DMS53 treated with DMSO at 0.1 percent for 48 hours (cell line): ENCODE measurements around the gene NUP210L.
"Not testable (repeated sequence)": the region's sequence is repeated elsewhere in the genome, so short reads cannot be mapped to it uniquely, and the experiment has no call there.

Experiments
- DNase-seq: peaks from one replicate; lab custom pipeline; 2025; ENCODE audit not compliant: unreplicated experiment; lab: John Stamatoyannopoulos, UW

NUP210L gene

DNA sequence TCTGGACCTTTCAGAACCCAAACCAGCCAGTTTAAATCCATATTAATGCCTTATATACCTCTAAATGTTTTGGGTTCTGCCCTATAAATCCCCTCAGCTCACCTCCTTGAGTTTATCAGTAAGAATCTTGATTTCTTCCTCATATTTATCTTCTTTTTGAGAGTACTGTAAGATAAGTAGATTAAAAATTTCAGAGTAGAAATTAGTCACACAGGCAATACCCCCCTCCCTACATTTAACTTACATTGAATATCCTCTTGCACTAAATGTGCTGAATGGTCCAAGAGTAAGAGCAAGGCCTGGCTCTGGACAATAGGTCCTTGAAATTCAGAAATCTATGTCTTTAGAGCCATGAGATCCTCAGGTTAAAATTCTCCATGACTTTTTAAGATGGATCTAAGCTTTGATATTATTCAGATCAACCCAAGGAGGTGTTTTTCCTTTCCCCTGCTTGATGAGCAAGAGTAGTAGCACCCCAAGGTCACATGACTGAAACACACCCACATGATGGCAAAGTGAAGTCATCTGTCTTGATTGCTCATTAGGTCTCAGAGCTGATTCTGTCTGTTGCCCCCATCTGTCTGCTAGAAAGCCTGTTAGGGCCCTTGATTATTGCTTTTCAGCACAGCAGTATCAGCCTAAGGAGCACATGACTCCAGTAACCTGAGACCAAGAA lies 15.8 kb upstream of the NUP210L start:
- DNase-seq: no peak

DNA sequence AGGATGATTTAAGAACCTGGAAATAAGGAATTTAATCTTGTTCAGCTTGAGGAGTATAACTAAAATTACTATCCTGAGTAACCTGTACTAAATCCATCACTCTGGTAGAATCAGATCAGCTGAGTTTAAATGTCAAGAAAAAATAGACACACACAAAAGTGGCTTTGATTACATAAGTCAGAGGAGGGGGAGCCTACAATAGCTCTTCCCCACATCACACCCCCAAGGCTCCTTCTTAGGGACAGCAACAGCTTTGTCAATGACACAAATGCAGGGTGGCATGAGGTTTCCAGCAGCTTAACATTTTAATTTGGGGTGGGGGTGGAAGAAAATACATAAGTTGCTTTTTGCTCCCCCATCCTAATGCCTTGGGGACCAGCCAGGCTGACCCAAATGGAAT lies 12.6 kb upstream of the NUP210L start:
- no peak for DNase-seq

- DNase-seq: no peak
These were observed 11.3 kb upstream of the NUP210L start for GRCh38 chr1:154166207-154166606.

- no peak for DNase-seq
These were observed 4.7 kb upstream of the NUP210L start for GRCh38 chr1:154159554-154159953.

- no peak for DNase-seq
These were observed 3.6 kb upstream of the NUP210L start for GRCh38 chr1:154158307-154159125.

DNA sequence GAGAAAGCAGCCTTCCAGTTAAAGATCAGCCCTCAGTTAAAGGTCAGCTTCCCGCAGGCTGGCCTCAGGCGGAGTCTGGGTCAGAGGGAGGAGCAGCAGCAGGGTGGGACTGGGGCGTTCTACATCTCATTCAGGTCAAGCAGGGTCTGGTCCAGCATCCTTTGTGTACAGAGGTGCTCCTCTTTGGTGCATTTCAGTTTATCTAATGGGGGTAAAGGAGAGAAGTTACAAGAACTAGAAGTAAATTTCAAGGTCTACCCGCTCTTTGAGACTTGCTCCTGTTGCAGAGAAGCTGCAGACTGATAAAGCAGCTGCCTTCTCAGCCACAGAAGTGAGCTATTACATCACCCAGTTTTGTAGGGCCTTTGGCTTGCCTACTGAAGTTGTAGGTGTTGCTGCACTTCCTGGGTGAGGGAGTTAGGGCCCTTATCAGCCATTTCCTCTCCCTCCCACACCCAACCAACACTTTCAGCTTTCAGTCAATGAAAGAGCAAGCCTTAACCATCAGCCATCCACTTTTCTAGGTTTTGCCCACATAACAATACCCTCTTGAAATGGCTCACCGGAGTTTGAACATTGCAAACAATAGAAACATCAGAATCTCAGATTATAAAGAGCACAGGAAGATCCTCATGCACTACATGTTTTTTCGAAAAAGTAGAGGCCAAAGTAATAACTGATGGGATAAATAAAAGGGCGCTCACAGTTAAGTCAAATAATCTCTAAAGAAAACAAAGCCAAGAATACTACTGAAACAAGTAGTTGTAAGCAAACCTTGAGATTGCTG lies 2.8 kb upstream of the NUP210L start:
- DNase-seq: peak; percentile 48

GRCh38 chr1:154155251-154155650 lies 378 bp upstream of the NUP210L start:
- DNase-seq: peak; percentile 92

DNA sequence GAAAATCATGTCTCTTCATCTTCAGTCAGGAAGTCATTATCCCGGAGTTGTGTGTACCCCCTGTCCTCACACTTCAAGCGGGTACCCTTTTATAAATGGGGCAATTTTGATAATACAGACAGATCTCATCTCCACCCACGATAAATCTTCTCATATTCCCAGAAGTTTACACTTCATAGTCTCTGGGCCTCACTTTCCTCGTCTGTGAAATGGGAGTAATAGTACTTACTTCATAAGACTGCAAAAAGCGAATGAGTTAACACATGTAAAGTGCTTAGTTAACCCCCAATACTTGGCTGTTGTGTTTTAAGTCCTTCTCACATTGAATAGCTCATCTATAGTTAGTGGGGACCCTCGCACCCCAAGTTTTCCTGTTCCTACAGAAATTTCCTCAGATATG lies 820 bp downstream of the NUP210L start:
- DNase-seq: no peak

- DNase-seq: no peak
These were observed 3.6 kb downstream of the NUP210L start for GRCh38 chr1:154151311-154151710.

DNA sequence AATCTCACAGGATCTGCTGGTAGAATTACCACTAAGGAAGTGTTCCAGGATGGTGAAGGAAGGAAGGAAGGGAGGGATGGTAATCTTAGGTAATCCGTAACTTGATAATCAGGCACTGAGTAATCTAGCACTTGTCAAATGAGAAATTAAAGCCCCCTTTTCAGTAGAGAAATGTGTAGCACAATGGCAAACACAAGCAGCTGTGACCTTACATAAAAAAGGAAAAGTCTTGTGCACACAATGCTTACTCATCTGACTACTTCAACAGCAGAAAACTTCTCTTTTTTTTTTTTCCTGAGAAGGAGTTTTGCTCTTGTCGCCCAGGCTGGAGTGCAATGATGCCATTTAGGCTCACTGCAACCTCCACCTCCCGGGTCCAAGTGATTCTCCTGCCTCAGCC lies 6.1 kb downstream of the NUP210L start:
- peak; percentile 49 for DNase-seq

GRCh38 chr1:154147505-154147904 lies 7.4 kb downstream of the NUP210L start:
- DNase-seq: not testable (repeated sequence)

GRCh38 chr1:154145986-154146385 lies 8.9 kb downstream of the NUP210L start:
- no peak for DNase-seq

DNA sequence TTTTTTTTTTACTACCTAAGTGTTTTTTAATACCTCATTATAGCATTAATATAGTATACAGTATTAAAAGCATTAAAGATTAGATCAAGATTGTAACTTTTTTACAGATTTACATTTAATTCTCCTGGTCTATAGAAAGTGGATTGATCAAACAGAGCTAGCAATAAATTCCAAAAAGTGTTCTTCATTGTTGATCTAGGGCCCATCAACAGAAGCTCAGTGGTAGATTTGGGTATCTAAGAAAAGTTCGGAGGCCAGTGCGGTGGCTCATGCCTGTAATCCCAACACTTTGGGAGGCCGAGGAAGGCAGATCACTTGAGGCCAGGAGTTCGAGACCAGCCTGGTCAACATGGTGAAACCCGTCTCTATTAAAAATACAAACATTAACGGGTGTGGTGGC lies 12.5 kb downstream of the NUP210L start:
- no peak for DNase-seq

GRCh38 chr1:154141240-154141639 lies 13.6 kb downstream of the NUP210L start:
- no peak for DNase-seq

GRCh38 chr1:154137888-154138287 lies 17.0 kb downstream of the NUP210L start:
- no peak for DNase-seq

GRCh38 chr1:154133256-154133655 lies 21.6 kb downstream of the NUP210L start:
- no peak for DNase-seq

DNA sequence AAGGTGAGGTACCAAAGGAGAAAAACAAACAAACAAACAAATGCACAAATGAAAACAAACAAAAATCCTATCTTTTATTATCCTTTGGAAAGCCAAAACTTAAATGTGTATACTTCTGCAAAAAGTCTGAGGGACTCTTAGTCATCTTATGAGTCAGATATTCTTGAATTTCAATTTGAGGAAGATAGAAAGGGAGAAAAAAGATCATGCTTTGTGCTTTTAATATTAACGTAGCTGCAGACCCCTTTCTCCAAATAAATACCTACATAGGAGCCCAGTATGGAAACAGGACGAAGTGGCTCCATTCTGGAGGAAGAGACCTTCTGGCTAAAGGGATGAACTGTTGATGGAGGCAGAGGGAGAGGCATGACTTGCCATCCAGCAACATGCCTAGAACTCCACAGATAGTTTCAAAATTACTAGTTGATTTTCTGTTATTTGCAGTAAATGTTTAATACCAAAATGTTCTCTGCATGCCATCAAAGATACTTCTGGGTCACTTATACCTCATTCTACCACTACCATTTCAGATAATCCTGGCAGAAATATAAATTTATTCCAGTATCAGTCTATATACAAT lies 25.4 kb downstream of the NUP210L start:
- DNase-seq: no peak

DNA sequence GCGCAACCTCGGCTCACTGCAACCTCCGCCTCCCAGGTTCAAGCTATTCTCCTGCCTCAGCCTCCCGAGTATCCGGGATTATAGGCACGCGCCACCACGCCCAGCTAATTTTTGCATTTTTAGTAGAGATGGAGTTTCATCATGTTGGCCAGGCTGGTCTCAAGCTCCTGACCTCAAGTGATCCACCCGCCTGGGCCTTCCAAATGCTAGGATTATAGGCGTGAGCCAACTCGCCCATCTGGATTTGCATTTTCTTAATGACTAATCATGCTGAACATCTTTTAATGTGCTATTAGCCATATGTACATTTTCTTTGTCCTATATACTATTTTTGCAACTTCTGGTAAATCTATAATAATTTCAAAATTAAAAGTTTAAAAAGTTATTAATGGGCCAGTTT lies 31.7 kb downstream of the NUP210L start:
- DNase-seq: not testable (repeated sequence)

DNA sequence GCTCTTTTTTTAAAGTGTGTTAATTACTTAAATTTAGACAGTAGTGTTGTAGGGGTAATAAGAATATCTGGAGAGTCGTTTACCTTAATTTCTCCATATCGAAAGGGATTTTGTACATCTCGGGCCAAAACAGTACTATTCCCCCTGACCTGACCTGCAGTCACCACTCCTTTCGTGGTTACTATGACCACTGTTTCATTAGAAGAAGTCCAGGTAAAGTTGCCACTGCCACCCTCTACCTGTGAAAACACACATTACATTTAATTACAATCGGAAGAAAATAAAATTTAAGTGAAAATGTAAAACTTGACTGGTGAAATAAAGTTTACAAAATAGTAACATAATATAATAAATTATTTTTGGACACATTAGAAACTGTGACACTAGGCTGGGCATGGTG lies 37.2 kb downstream of the NUP210L start:
- DNase-seq: no peak

DNA sequence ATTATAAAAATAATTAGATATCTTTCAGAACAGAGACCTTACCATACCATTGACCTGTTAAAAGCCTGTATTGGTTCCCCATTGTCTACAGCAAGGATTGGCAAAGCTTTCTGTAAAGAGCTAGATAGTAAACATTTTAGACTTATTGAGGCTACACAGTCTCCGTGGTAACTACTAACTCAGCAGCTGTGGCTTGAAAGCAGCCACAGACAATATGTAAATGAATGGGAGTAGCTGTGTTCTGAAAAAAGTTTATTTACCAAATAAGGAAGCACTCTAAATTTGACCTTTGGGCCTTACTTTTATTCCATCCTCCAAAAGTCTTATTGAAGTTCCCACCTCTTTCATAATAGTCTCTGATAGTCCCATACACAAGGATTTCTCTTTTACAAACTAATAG lies 39.7 kb downstream of the NUP210L start:
- DNase-seq: no peak

GRCh38 chr1:154104433-154105082 lies 50.3 kb downstream of the NUP210L start:
- no peak for DNase-seq
